H9 (cell line): ENCODE results near the gene PUM2. TPM values are rescaled to one million over a fixed set of nuclear protein-coding genes. Genes with fewer than 3 reads are reported as not detected.

ENCODE experiments used
- DNase-seq: peaks from one replicate; pipeline ENCODE4 v3.0.0-alpha.2; 2017
- H2AFZ ChIP-seq: one replicate; pipeline ENCODE4 v1.6.1; 2013; ENCODE audit warnings: mild to moderate bottlenecking, low read length, control low read depth, moderate library complexity
- H2AK5ac ChIP-seq: 2 replicates; pipeline ENCODE4 v1.6.1; 2013; ENCODE audit warnings: low read length, control low read depth, mixed read lengths; ENCODE audit not compliant: insufficient read length
- H2BK120ac ChIP-seq: one replicate; pipeline ENCODE4 v1.6.1; 2013; ENCODE audit warnings: low read depth, mild to moderate bottlenecking, low read length, control low read depth, inconsistent platforms; ENCODE audit not compliant: poor library complexity, severe bottlenecking
- H2BK12ac ChIP-seq: 2 replicates; pipeline ENCODE4 v1.6.1; 2013; ENCODE audit warnings: low read length, control low read depth, mixed read lengths, low read depth; ENCODE audit not compliant: insufficient read length
- H2BK15ac ChIP-seq: 2 replicates; pipeline ENCODE4 v1.6.1; 2013; ENCODE audit warnings: low read depth, low read length, control low read depth
- H2BK20ac ChIP-seq: one replicate; pipeline ENCODE4 v1.6.1; 2013; ENCODE audit warnings: low read depth, mild to moderate bottlenecking, low read length, control low read depth, inconsistent platforms; ENCODE audit not compliant: poor library complexity, severe bottlenecking
- H2BK5ac ChIP-seq: 2 replicates; pipeline ENCODE4 v1.6.1; 2013; ENCODE audit warnings: low read length, control low read depth, mixed read lengths; ENCODE audit not compliant: insufficient read length
- H3K14ac ChIP-seq: 2 replicates; pipeline ENCODE4 v1.6.1; 2013; ENCODE audit warnings: low read length, control low read depth; ENCODE audit not compliant: insufficient read depth
- H3K18ac ChIP-seq: 2 replicates; pipeline ENCODE4 v1.6.1; 2013; ENCODE audit warnings: low read depth, mild to moderate bottlenecking, mixed read lengths, low read length, control low read depth; ENCODE audit not compliant: insufficient read length
- H3K23ac ChIP-seq: 2 replicates; pipeline ENCODE4 v1.6.1; 2013; ENCODE audit warnings: low read length, control low read depth, mixed read lengths, low read depth; ENCODE audit not compliant: insufficient read length
- H3K23me2 ChIP-seq: 2 replicates; pipeline ENCODE4 v1.6.1; 2013; ENCODE audit warnings: low read depth, mild to moderate bottlenecking, mixed read lengths, low read length, control low read depth; ENCODE audit not compliant: insufficient read length, poor library complexity, severe bottlenecking
- H3K27ac ChIP-seq: 2 replicates; pipeline ENCODE4 v1.5.1; 2013; ENCODE audit warnings: low read length, control low read depth, mixed read lengths, low read depth; ENCODE audit not compliant: insufficient read length
- H3K27me3 ChIP-seq: 2 replicates; pipeline ENCODE4 v1.6.1; 2013; ENCODE audit warnings: low read length, control low read depth, inconsistent platforms; ENCODE audit not compliant: insufficient read depth
- H3K4ac ChIP-seq: 2 replicates; pipeline ENCODE4 v1.6.1; 2013; ENCODE audit warnings: low read depth, mild to moderate bottlenecking, control low read depth, inconsistent platforms, low read length, moderate library complexity
- H3K4me1 ChIP-seq: 2 replicates; pipeline ENCODE4 v1.6.1; 2013; ENCODE audit warnings: low read length, control low read depth, inconsistent platforms; ENCODE audit not compliant: insufficient read depth
- H3K4me2 ChIP-seq: 2 replicates; pipeline ENCODE4 v1.6.1; 2013; ENCODE audit warnings: low read length, control low read depth, mixed read lengths; ENCODE audit not compliant: insufficient read length, insufficient read depth
- H3K56ac ChIP-seq: 2 replicates; pipeline ENCODE4 v1.6.1; 2013; ENCODE audit warnings: low read depth, mild to moderate bottlenecking, mixed read lengths, low read length, control low read depth; ENCODE audit not compliant: insufficient read length
- H3K79me1 ChIP-seq: 2 replicates; pipeline ENCODE4 v1.6.1; 2013; ENCODE audit warnings: low read depth, mild to moderate bottlenecking, moderate library complexity, low read length, control low read depth, inconsistent platforms; ENCODE audit not compliant: insufficient read depth, poor library complexity, severe bottlenecking
- H3K79me2 ChIP-seq: 2 replicates; pipeline ENCODE4 v1.6.1; 2013; ENCODE audit warnings: low read length, control low read depth, inconsistent platforms; ENCODE audit not compliant: insufficient read depth
- H3K9ac ChIP-seq: 2 replicates; pipeline ENCODE4 v1.6.1; 2013; ENCODE audit warnings: low read length, control low read depth, mixed read lengths; ENCODE audit not compliant: insufficient read length; ENCODE audit errors: extremely low read depth
- H3K9me3 ChIP-seq: one replicate; pipeline ENCODE4 v1.6.1; 2013; ENCODE audit warnings: low read depth, low read length, inconsistent platforms; ENCODE audit not compliant: control insufficient read depth
- H3T11ph ChIP-seq: one replicate; pipeline ENCODE4 v1.6.1; 2013; ENCODE audit warnings: mild to moderate bottlenecking, low read length, control low read depth, inconsistent platforms
- H4K20me1 ChIP-seq: one replicate; pipeline ENCODE4 v1.6.1; 2013; ENCODE audit not compliant: control insufficient read depth, insufficient read length, insufficient read depth
- H4K5ac ChIP-seq: 2 replicates; pipeline ENCODE4 v1.6.1; 2013; ENCODE audit warnings: low read depth, mild to moderate bottlenecking, mixed read lengths, low read length, control low read depth; ENCODE audit not compliant: insufficient read length
- H4K8ac ChIP-seq: replicated peaks from 2 replicates; pipeline ENCODE4 v1.6.1; 2013; ENCODE audit warnings: low read length, control low read depth, mixed read lengths, low read depth; ENCODE audit not compliant: insufficient read length
- H4K91ac ChIP-seq: 2 replicates; pipeline ENCODE4 v1.6.1; 2013; ENCODE audit warnings: low read depth, mild to moderate bottlenecking, moderate library complexity, mixed read lengths, low read length, control low read depth; ENCODE audit not compliant: insufficient read length
- H3K27ac Mint-ChIP-seq, 3 experiments: 2 replicates in 2 of 3; 3 replicates in 1 of 3; pipeline ENCODE4 v1.8.0; 2020 to 2021; ENCODE audit warnings: mixed read lengths in 3 of 3, mild to moderate bottlenecking in 1 of 3, moderate library complexity in 1 of 3
- H3K27me3 Mint-ChIP-seq: 2 replicates; pipeline ENCODE4 v1.8.0; 2021; ENCODE audit warnings: low read depth, mild to moderate bottlenecking, moderate library complexity, mixed read lengths
- H3K36me3 Mint-ChIP-seq, 3 experiments: 2 replicates in 2 of 3; 3 replicates in 1 of 3; pipeline ENCODE4 v1.8.0; 2020 to 2021; ENCODE audit warnings: low read depth in 3 of 3, mixed read lengths in 3 of 3; ENCODE audit not compliant: insufficient read depth in 1 of 3
- H3K4me1 Mint-ChIP-seq, 2 experiments: 2 replicates each; pipeline ENCODE4 v1.8.0; 2020; ENCODE audit warnings: mixed read lengths in 2 of 2
- H3K4me3 Mint-ChIP-seq, 2 experiments: 2 replicates in 1 of 2; 3 replicates in 1 of 2; pipeline ENCODE4 v1.8.0; 2020 to 2021; ENCODE audit warnings: mild to moderate bottlenecking in 2 of 2, mixed read lengths in 2 of 2, moderate library complexity in 1 of 2
- H3K9me3 Mint-ChIP-seq, 2 experiments: 2 replicates in 1 of 2; 3 replicates in 1 of 2; pipeline ENCODE4 v1.8.0; 2020; ENCODE audit warnings: mild to moderate bottlenecking in 2 of 2, mixed read lengths in 2 of 2, moderate library complexity in 1 of 2
- CTCF ChIP-seq: fragments of 200-600 bp; sonication (generic); conservative IDR thresholded peaks from 3 replicates; pipeline ENCODE4 v1.8.0; 2021; ENCODE audit warnings: antibody characterized with exemption, mild to moderate bottlenecking
- WGBS: extraction: QIAGEN DNeasy Blood & Tissue Kit; methylation state at CpG from one replicate; pipeline ENCODE4 v1.1.7; 2013; ENCODE audit warnings: missing lambda C conversion rate, low lambda C conversion rate, mixed read lengths; ENCODE audit not compliant: insufficient read length; ENCODE audit errors: extremely low coverage; 5-methylcytosine and 5-hydroxymethylcytosine counted together
- total RNA-seq: library from RNA; stranded (reverse); gene quantifications from 2 replicates; pipeline ENCODE4 v1.2.1, GENCODE V29; 2021

The PUM2 gene
- total RNA-seq, 1 experiment from 2014 or later, result 96.6 TPM

DNA sequence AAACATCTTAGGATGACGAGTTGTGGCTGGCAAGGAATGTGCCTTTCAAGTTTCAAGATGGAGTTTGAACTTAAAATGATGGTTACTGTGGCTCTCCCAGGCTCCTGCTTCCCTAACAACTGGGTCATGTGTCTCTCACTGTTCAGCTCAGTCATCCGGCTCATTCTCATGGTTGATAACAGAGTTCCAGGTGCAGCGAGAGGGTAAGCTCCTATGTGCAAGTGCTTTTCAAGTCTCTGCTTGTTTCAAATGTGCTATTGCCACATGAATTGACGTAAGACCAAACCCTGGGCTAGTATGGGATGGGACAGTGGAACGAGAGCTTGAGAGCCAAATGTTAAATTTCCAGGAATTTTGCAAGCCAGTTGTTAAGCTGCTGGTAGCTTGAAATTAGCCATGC, 19.5 kb upstream of the PUM2 start:
- no CpG with 5 or more reads among the region's 5 CpGs for WGBS

More for the DNA sequence above, 19.5 kb upstream of the PUM2 start:
- Histone ChIP-seq H3T11ph (no peak overlapping the region), H3K27ac (no peak overlapping the region), H2BK12ac (no peak overlapping the region), H4K5ac (no peak overlapping the region), H3K23me2 (no peaks in the 10 kb centered on the region), H2BK120ac (no peak overlapping the region), H4K8ac (no peak overlapping the region), H3K9me3 (peaks cover 3% of the 10 kb centered on the region), H3K18ac (no peak overlapping the region), H3K9ac (no peak overlapping the region), H3K14ac (no peak overlapping the region), H3K4me1 (no peaks in the 10 kb centered on the region), H3K4ac (no peak overlapping the region), H4K91ac (no peak overlapping the region), H3K27me3 (peaks cover 2% of the 10 kb centered on the region; the same call in 1 of the 2 replicates), H3K4me2 (no peak overlapping the region), H2BK20ac (no peak overlapping the region), H3K79me1 (no peaks in the 10 kb centered on the region), H2AK5ac (no peak overlapping the region), H3K56ac (no peak overlapping the region), H2BK15ac (no peak overlapping the region), H3K79me2 (no peaks in the 10 kb centered on the region), H2AFZ (no peak overlapping the region), H2BK5ac (no peak overlapping the region), H3K23ac (no peak overlapping the region), H4K20me1 (no peaks in the 10 kb centered on the region)
- H3K36me3 Mint-ChIP-seq, result peaks cover 0 to 5% (median 0%) of the 10 kb centered on the region in 3 experiments; a peak in 2 of 7 replicates
- no peak overlapping the region for H3K4me3 Mint-ChIP-seq
- no peak for DNase-seq
- H3K4me1 Mint-ChIP-seq, result peaks cover 6 to 8% of the 10 kb centered on the region in 2 experiments; a peak in 2 of 4 replicates
- no peak for TF ChIP-seq CTCF
- H3K9me3 Mint-ChIP-seq, result peaks cover 12 to 18% of the 10 kb centered on the region in 2 experiments
- H3K27me3 Mint-ChIP-seq, result peaks cover 17% of the 10 kb centered on the region; the same call in 1 of the 2 replicates
- H3K27ac Mint-ChIP-seq, result no peak overlapping the region
